ENCODE results near the gene FRMD4B. TPM values are rescaled to one million over a fixed set of nuclear protein-coding genes. Genes with fewer than 3 reads are reported as not detected.
A peak's percentile ranks its signal among the peaks of the same experiment; 100 is the strongest.

The FRMD4B gene
- total and polyA plus RNA-seq, 9 donors, result 4.2 to 42.0 (median 16.3) TPM

- H3K4me1 ChIP-seq (ENCODE audit: insufficient read depth), result no peaks in the 10 kb centered on the region
- no peak overlapping the region for H3K27ac ChIP-seq
- 35 to 38% (median 36%) methylated on average over 3 of the region's 3 CpGs for WGBS, 3 donors
- no peaks in the 10 kb centered on the region for H3K9me3 ChIP-seq
- DNase-seq, result no peak
- no peaks in the 10 kb centered on the region for H3K36me3 ChIP-seq
- no peaks in the 10 kb centered on the region for H3K27me3 ChIP-seq
- TF ChIP-seq EP300 (IDR thresholded peaks at IDR 0.05) (no peak), CTCF (IDR thresholded peaks at IDR 0.05) (no peak), POLR2A (IDR thresholded peaks at IDR 0.05) (no peak)
- intact Hi-C loops (cut with DNase I), result loop anchor here in 2 of 4 donors (10.0 kb wide), 1 partner anchor 247 kb away; no protein-coding TSS in a partner anchor
- H3K4me3 ChIP-seq, result no peak overlapping the region
Observed at GRCh38 chr3:69411346-69411745, 25.5 kb upstream of the FRMD4B start.

- Histone ChIP-seq H3K4me3 (no peak overlapping the region), H3K27me3 (no peaks in the 10 kb centered on the region), H3K27ac (no peak overlapping the region), H3K9me3 (no peaks in the 10 kb centered on the region), H3K36me3 (no peaks in the 10 kb centered on the region), H3K4me1 (ENCODE audit: insufficient read depth) (no peaks in the 10 kb centered on the region)
- TF ChIP-seq EP300 (IDR thresholded peaks at IDR 0.05) (no peak), CTCF (IDR thresholded peaks at IDR 0.05) (peak; percentile 30 to 68 (median 35))
- 49 to 50% (median 50%) methylated on average over 8 of the region's 8 CpGs for WGBS, 3 donors
- intact Hi-C loops (cut with DNase I), result loop anchor here in 2 of 4 donors (10.0 kb wide), 1 partner anchor 246 kb away; no protein-coding TSS in a partner anchor
- DNase-seq, result peak; percentile 44 to 73 (median 58)
Observed at GRCh38 chr3:69410301-69410700, 24.4 kb upstream of the FRMD4B start.

GRCh38 chr3:69409831-69410230, 23.9 kb upstream of the FRMD4B start:
- Histone ChIP-seq H3K4me1 (ENCODE audit: insufficient read depth) (no peaks in the 10 kb centered on the region), H3K27ac (no peak overlapping the region)

GRCh38 chr3:69409011-69409410, 23.1 kb upstream of the FRMD4B start:
- no peak for TF ChIP-seq POLR2A (IDR thresholded peaks at IDR 0.05)
- TF ChIP-seq EP300 (IDR thresholded peaks at IDR 0.05), result no peak
- TF ChIP-seq CTCF (IDR thresholded peaks at IDR 0.05), result no peak
- 60 to 74% (median 65%) methylated on average over 4 of the region's 4 CpGs for WGBS, 3 donors
- intact Hi-C loops (cut with DNase I), result no loop called here
- H3K4me1 ChIP-seq (ENCODE audit: insufficient read depth), result no peaks in the 10 kb centered on the region
- no peaks in the 10 kb centered on the region for H3K36me3 ChIP-seq
- H3K27ac ChIP-seq, result no peak overlapping the region
- H3K9me3 ChIP-seq, result no peaks in the 10 kb centered on the region
- no peak for DNase-seq
- no peaks in the 10 kb centered on the region for H3K27me3 ChIP-seq
- no peak overlapping the region for H3K4me3 ChIP-seq

More at GRCh38 chr3:69409831-69410230, 23.9 kb upstream of the FRMD4B start:
- DNase-seq, result no peak
- H3K27me3 ChIP-seq, result no peaks in the 10 kb centered on the region
- WGBS, 3 donors, result 85 to 88% (median 87%) methylated on average over 1 of the region's 1 CpG
- TF ChIP-seq POLR2A (IDR thresholded peaks at IDR 0.05), result no peak
- TF ChIP-seq CTCF (IDR thresholded peaks at IDR 0.05), result no peak
- TF ChIP-seq EP300 (IDR thresholded peaks at IDR 0.05), result no peak
- no peaks in the 10 kb centered on the region for H3K9me3 ChIP-seq
- intact Hi-C loops (cut with DNase I), result loop anchor here in 2 of 4 donors (10.0 kb wide), 1 partner anchor 245 kb away; no protein-coding TSS in a partner anchor
- H3K36me3 ChIP-seq, result no peaks in the 10 kb centered on the region
- H3K4me3 ChIP-seq, result no peak overlapping the region

Data from ovary (tissue), 9 donors.